Esophagus muscularis mucosa (tissue), 3 donors: ENCODE data around the gene PHACTR1.

Experiments used
- CTCF ChIP-seq, 3 experiments: fragments of 200-600 bp in 2 of 3; fragments of 450-650 bp in 1 of 3; sonication (generic) in 2 of 3; IDR thresholded peaks; one replicate each; pipeline ENCODE4 v1.5.1; 2017 to 2019; ENCODE audit warnings: antibody characterized with exemption in 3 of 3, mild to moderate bottlenecking in 2 of 3, moderate library complexity in 1 of 3
- POLR2A ChIP-seq: fragments of 450-650 bp; IDR thresholded peaks from one replicate; pipeline ENCODE4 v1.6.1; 2017; ENCODE audit warnings: antibody characterized with exemption, moderate library complexity, mild to moderate bottlenecking, low read depth
- POLR2AphosphoS5 ChIP-seq, 2 donors: sonication (generic); formaldehyde crosslinking; IDR thresholded peaks; one replicate each; pipeline ENCODE4 v1.6.1; 2017; ENCODE audit warnings: antibody characterized with exemption in 2 of 2

- no peak for TF ChIP-seq CTCF (IDR thresholded peaks at IDR 0.05)
- no peak for TF ChIP-seq POLR2A
- TF ChIP-seq POLR2AphosphoS5 (IDR thresholded peaks at IDR 0.05): no peak
Measured at GRCh38 chr6:13273202-13273930, 556.8 kb downstream of the PHACTR1 start.
